IMR-90 (cell line): ENCODE results near the gene GPR39. TPM values are rescaled to one million over a fixed set of nuclear protein-coding genes. Genes with fewer than 3 reads are reported as not detected.

ENCODE experiments used
- ATAC-seq: fragments of 200-7000 bp; cut with Tn5 transposase; 2 replicates; pipeline ENCODE4 v1.9.1; 2020; ENCODE audit warnings: low read depth, mild to moderate bottlenecking, moderate library complexity
- BruUV-seq: library from RNA; stranded (reverse); fragments of 400-500 nt; replicated peaks from 2 replicates; lab custom pipeline; 2021; lab: Mats Ljungman, UMichigan
- CTCF ChIA-PET: fragments of 300-600 bp; formaldehyde crosslinking; extraction: SDS; loops from one replicate; lab custom pipeline; 2021; ENCODE audit warnings: antibody characterized with exemption; lab: Yijun Ruan, JAX
- POLR2A ChIA-PET: fragments of 300-600 bp; sonication (Branson Sonifier 250); formaldehyde crosslinking; loops from one replicate; lab custom pipeline; 2022; ENCODE audit warnings: antibody characterized with exemption; ENCODE audit not compliant: unreplicated experiment; lab: Charles Lee
- DNase-seq: peaks from one replicate; pipeline ENCODE4 v3.0.0; 2013
- H2AFZ ChIP-seq: replicated peaks from 2 replicates; pipeline ENCODE3; 2013; ENCODE audit warnings: low read length, mild to moderate bottlenecking; ENCODE audit not compliant: poor library complexity
- H2AK5ac ChIP-seq: 2 replicates; pipeline ENCODE4 v1.6.1; 2013; ENCODE audit warnings: low read depth, low read length, inconsistent platforms
- H2AK9ac ChIP-seq: replicated peaks from 2 replicates; pipeline ENCODE3; 2013; ENCODE audit warnings: mild to moderate bottlenecking, low read depth, low read length, moderate library complexity; ENCODE audit not compliant: poor library complexity
- H2BK120ac ChIP-seq: 2 replicates; pipeline ENCODE4 v1.6.1; 2013; ENCODE audit warnings: low read depth, low read length, inconsistent platforms
- H2BK15ac ChIP-seq: 3 replicates; pipeline ENCODE4 v1.6.1; 2013; ENCODE audit warnings: low read depth, low read length, inconsistent platforms
- H2BK20ac ChIP-seq: 2 replicates; pipeline ENCODE4 v1.6.1; 2013; ENCODE audit warnings: low read depth, mild to moderate bottlenecking, inconsistent platforms, low read length, moderate library complexity
- H2BK5ac ChIP-seq: 2 replicates; pipeline ENCODE4 v1.6.1; 2013; ENCODE audit warnings: mild to moderate bottlenecking, low read depth, low read length, inconsistent platforms; ENCODE audit not compliant: poor library complexity, severe bottlenecking
- H3K14ac ChIP-seq: replicated peaks from 2 replicates; pipeline ENCODE4 v1.6.1; 2013; ENCODE audit warnings: low read depth, low read length, inconsistent platforms
- H3K18ac ChIP-seq: 2 replicates; pipeline ENCODE4 v1.6.1; 2013; ENCODE audit warnings: low read depth, low read length, control low read depth
- H3K23ac ChIP-seq: 2 replicates; pipeline ENCODE4 v1.6.1; 2013; ENCODE audit warnings: low read depth, low read length, inconsistent platforms
- H3K27ac ChIP-seq: 2 replicates; pipeline ENCODE4 v1.5.1; 2013; ENCODE audit warnings: mild to moderate bottlenecking, control low read depth, low read length; ENCODE audit not compliant: insufficient read depth
- H3K27me3 ChIP-seq: 2 replicates; pipeline ENCODE4 v1.6.1; 2013; ENCODE audit warnings: low read length; ENCODE audit not compliant: control insufficient read depth, insufficient read depth
- H3K36me3 ChIP-seq: 2 replicates; pipeline ENCODE4 v1.6.1; 2013; ENCODE audit warnings: low read length, mixed read lengths; ENCODE audit not compliant: control insufficient read depth, insufficient read depth
- H3K4ac ChIP-seq: 2 replicates; pipeline ENCODE4 v1.6.1; 2013; ENCODE audit warnings: low read depth, low read length, inconsistent platforms
- H3K4me1 ChIP-seq: 2 replicates; pipeline ENCODE4 v1.6.1; 2013; ENCODE audit warnings: low read length, mixed read lengths; ENCODE audit not compliant: control insufficient read depth, insufficient read depth
- H3K4me2 ChIP-seq: 2 replicates; pipeline ENCODE4 v1.6.1; 2013; ENCODE audit warnings: low read depth, mild to moderate bottlenecking, control low read depth, low read length, moderate library complexity
- H3K4me3 ChIP-seq: 2 replicates; pipeline ENCODE4 v1.5.1; 2013; ENCODE audit warnings: low read depth, mild to moderate bottlenecking, control low read depth, low read length, moderate library complexity; ENCODE audit not compliant: insufficient read depth
- H3K56ac ChIP-seq: 2 replicates; pipeline ENCODE4 v1.6.1; 2013; ENCODE audit warnings: low read length, inconsistent platforms; ENCODE audit not compliant: insufficient read depth; ENCODE audit errors: extremely low read depth
- H3K79me1 ChIP-seq, 2 experiments: 2 replicates each; pipeline ENCODE4 v1.6.1; 2013; ENCODE audit warnings: low read length in 2 of 2, inconsistent platforms in 1 of 2, low read depth in 1 of 2
- H3K9ac ChIP-seq: 2 replicates; pipeline ENCODE4 v1.6.1; 2013; ENCODE audit warnings: low read depth, low read length, control low read depth
- H3K9me1 ChIP-seq: 2 replicates; pipeline ENCODE4 v1.6.1; 2013; ENCODE audit warnings: low read length, inconsistent platforms; ENCODE audit not compliant: insufficient read depth
- H3K9me3 ChIP-seq: 2 replicates; pipeline ENCODE4 v1.6.1; 2013; ENCODE audit warnings: low read length; ENCODE audit not compliant: control insufficient read depth, insufficient read depth
- H4K20me1 ChIP-seq: 2 replicates; pipeline ENCODE4 v1.6.1; 2013; ENCODE audit warnings: low read length, inconsistent platforms; ENCODE audit not compliant: insufficient read depth
- H4K5ac ChIP-seq: 2 replicates; pipeline ENCODE4 v1.6.1; 2013; ENCODE audit warnings: mild to moderate bottlenecking, low read depth, low read length, control low read depth
- H4K8ac ChIP-seq, 2 experiments: 2 replicates each; pipeline ENCODE4 v1.6.1; 2013; ENCODE audit warnings: low read depth in 2 of 2, low read length in 2 of 2, control low read depth in 1 of 2, inconsistent platforms in 1 of 2
- H4K91ac ChIP-seq: 2 replicates; pipeline ENCODE4 v1.6.1; 2013; ENCODE audit warnings: low read depth, low read length, inconsistent platforms; ENCODE audit not compliant: insufficient read depth
- CEBPB ChIP-seq: IDR thresholded peaks from 2 replicates; pipeline ENCODE4 v1.6.1; 2012; ENCODE audit warnings: low read depth, low read length, improper control_type of control experiment
- RAD21 ChIP-seq: IDR thresholded peaks from 2 replicates; pipeline ENCODE4 v1.6.1; 2012; ENCODE audit warnings: low read length, improper control_type of control experiment
- SMC3 ChIP-seq: fragments of 150-350 bp; IDR thresholded peaks from 2 replicates; pipeline ENCODE4 v1.6.1; 2016; ENCODE audit warnings: low read depth, mild to moderate bottlenecking, antibody characterized with exemption, low read length, moderate library complexity
- WGBS, 2 experiments: methylation state at CpG; one replicate each; pipeline versions ENCODE4 v1.1.5 to v1.1.7; 2013; ENCODE audit warnings: missing lambda C conversion rate in 2 of 2; ENCODE audit not compliant: insufficient read length in 1 of 2; ENCODE audit errors: extremely low coverage in 2 of 2; 5-methylcytosine and 5-hydroxymethylcytosine counted together
- dilution Hi-C: fragments of 300-500 bp; cut with HindIII; formaldehyde crosslinking; loops from one replicate; pipeline ENCODE4 v1.14.3; 2018; ENCODE audit warnings: low sequenced_read_pairs; ENCODE audit not compliant: unreplicated experiment
- in situ Hi-C: fragments of 300-500 bp; cut with MboI; formaldehyde crosslinking; loops from 3 replicates; pipeline ENCODE4 v1.14.3; 2019; ENCODE audit warnings: low sequenced_read_pairs, inconsistent platforms, mixed read lengths
- intact Hi-C: fragments of 100-400 bp; cut with micrococcal nuclease; formaldehyde crosslinking; loops from 2 replicates; pipeline ENCODE4 v1.10.0; 2022
- polyA plus RNA-seq, 3 experiments: library from polyadenylated mRNA; depleted of rRNA; stranded (reverse); fragments of >200 nt; gene quantifications; 2 replicates each; pipeline ENCODE4 v1.2.3, GENCODE V29; 2012; ENCODE audit warnings: low replicate concordance in 1 of 3
- total RNA-seq: library from RNA; depleted of rRNA; stranded (reverse); fragments of >200 nt; gene quantifications from 2 replicates; pipeline ENCODE4 v1.2.3, GENCODE V29; 2012
- TF ChIP-seq, protein P1 (sequence below): fragments of 150-350 bp; IDR thresholded peaks from 2 replicates; pipeline ENCODE4 v1.6.1; 2017; ENCODE audit warnings: mild to moderate bottlenecking, antibody characterized with exemption, low read length, low read depth

Gene GPR39
- total and polyA plus RNA-seq, 2 of the 4 experiments (the other 2 are of a cell fraction), result 4.4 to 9.0 TPM

DNA sequence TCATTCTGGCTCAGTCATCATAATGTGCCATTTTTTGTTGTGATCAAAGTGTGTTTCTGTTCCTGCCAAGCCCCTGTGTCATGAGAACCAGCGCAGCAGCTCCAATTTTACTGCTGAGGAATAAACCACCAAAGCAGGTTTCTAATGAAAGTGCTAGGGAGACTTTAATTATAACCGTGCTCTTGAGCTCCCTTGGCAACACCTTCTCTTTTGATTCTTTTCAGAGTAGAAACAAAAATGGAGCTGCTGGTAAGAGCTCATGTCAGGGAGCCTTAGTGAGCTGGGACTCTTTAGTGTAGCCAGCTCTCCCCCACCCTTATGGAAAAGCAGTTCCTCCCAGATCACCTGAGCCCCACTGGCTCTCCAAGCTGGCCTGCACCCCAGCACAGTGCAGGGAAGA is 179.1 kb downstream of the GPR39 start:
- Histone ChIP-seq H3K14ac (no peak overlapping the region), H4K91ac (no peak overlapping the region), H3K9ac (no peak overlapping the region), H3K9me1 (no peaks in the 10 kb centered on the region), H3K36me3 (no peaks in the 10 kb centered on the region), H3K79me1 (no peaks in the 10 kb centered on the region), H2AK9ac (no peak overlapping the region), H3K4me3 (no peak overlapping the region), H3K4me1 (no peaks in the 10 kb centered on the region), H3K18ac (no peak overlapping the region), H2BK5ac (no peak overlapping the region), H3K9me3 (peaks cover 4% of the 10 kb centered on the region; the same call in 1 of the 2 replicates), H2AFZ (no peak overlapping the region), H3K56ac (no peak overlapping the region), H3K4me2 (no peak overlapping the region), H3K27ac (no peak overlapping the region), H3K4ac (no peak overlapping the region), H2BK120ac (no peak overlapping the region), H2AK5ac (no peak overlapping the region), H2BK20ac (no peak overlapping the region), H3K27me3 (peaks cover 26% of the 10 kb centered on the region), H4K20me1 (no peaks in the 10 kb centered on the region; the same call in 1 of the 2 replicates), H2BK15ac (no peak overlapping the region), H3K23ac (no peak overlapping the region), H4K8ac (no peak overlapping the region), H4K5ac (no peak overlapping the region)
- dilution Hi-C loops (no loop called here), intact Hi-C loops (no loop called here), in situ Hi-C loops (no loop called here)
- ATAC-seq, result no peak
- POLR2A ChIA-PET, result no interaction called here
- CTCF ChIA-PET, result no interaction called here
- no TSS peak for BruUV-seq
- TF ChIP-seq, protein P1, sequence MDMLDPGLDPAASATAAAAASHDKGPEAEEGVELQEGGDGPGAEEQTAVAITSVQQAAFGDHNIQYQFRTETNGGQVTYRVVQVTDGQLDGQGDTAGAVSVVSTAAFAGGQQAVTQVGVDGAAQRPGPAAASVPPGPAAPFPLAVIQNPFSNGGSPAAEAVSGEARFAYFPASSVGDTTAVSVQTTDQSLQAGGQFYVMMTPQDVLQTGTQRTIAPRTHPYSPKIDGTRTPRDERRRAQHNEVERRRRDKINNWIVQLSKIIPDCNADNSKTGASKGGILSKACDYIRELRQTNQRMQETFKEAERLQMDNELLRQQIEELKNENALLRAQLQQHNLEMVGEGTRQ, result no peak
- no peak for TF ChIP-seq RAD21
- no peak for TF ChIP-seq SMC3
- TF ChIP-seq CEBPB, result no peak
- no peak for DNase-seq
- 33% methylated on average over 1 of the region's 2 CpGs; no CpG with 5 or more reads in 1 of the 2 experiments for WGBS, 2 experiments
